ENCODE data around the gene RBM42. TPM values are rescaled to one million over a fixed set of nuclear protein-coding genes. Genes with fewer than 3 reads are reported as not detected.

Gene RBM42
- total and polyA plus RNA-seq, 9 of the 15 experiments (the other 6 are each of a cell fraction or from before 2014, with no cell fraction given) = 5.7 to 149 (median 32.4) TPM

DNA sequence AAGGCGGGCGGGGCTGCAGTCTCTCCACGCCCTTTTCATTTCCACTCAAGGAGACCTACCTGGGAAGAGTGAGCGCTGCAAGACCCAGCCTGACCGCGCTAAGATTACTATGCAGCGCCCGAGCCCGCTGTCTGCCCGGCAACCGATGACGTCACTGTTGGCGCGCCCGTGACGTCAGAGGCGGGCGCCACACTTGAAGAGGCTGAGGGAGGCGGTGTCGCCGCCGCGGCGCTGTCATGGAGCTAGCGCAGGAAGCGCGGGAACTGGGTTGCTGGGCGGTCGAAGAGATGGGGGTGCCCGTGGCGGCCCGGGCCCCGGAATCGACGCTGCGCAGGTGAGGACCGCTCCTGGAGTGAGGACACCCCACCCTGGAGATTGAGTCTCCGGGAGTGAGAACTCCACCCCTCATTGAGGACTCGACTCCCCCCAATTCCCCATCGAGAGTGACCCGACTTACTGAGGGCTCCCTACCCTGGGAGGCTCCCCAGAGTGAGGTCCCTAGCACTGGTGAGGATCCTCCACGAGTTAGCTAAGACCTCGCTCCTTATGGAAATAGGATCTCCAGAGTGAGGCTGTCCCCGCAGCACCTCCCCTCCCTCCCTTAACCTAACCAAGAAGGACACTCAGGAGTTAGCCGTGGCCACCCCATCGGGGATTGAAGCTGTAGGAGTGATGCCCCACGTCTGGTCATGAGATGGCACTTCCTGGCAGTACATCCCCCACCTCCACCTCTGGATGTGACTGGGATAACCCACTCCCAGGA is 16.1 kb upstream of the RBM42 start, which contains the start of gene HAUS5 (continued):
- TF ChIP-seq JUNB (CRISPR knock-in tag; conservative IDR thresholded peaks at IDR 0.05) (peak; percentile 100), ZNF121 (CRISPR knock-in tag; conservative IDR thresholded peaks at IDR 0.05) (no peak; the same call in 1 of the 2 replicates), ZNF232 (CRISPR knock-in tag; IDR thresholded peaks at IDR 0.05) (no peak), POLR3G (IDR thresholded peaks at IDR 0.05; ENCODE audit: extremely low read depth, insufficient read length, insufficient replicate concordance) (no peak), ZBTB8A (IDR thresholded peaks at IDR 0.05; ENCODE audit: partially characterized antibody) (no peak), ZNF79 (CRISPR knock-in tag; IDR thresholded peaks at IDR 0.05; ENCODE audit: low read depth) (0 out of 2 replicates have a peak, but pooled peaks have one; percentile 32), ZNF780A (CRISPR knock-in tag; IDR thresholded peaks at IDR 0.05) (no peak), TAF1 (IDR thresholded peaks at IDR 0.05; ENCODE audit: control insufficient read depth, extremely low read depth, insufficient read depth, low read length, severe bottlenecking) (peak; percentile 78), ZNF431 (CRISPR knock-in tag; IDR thresholded peaks at IDR 0.05) (no peak), SMC3 (conservative IDR thresholded peaks at IDR 0.05; ENCODE audit: insufficient read depth, low read depth, low read length) (0 out of 2 replicates have a peak, but pooled peaks have one; percentile 14), MCM3 (IDR thresholded peaks at IDR 0.05) (no peak)
- TF ChIP-seq, protein P1, sequence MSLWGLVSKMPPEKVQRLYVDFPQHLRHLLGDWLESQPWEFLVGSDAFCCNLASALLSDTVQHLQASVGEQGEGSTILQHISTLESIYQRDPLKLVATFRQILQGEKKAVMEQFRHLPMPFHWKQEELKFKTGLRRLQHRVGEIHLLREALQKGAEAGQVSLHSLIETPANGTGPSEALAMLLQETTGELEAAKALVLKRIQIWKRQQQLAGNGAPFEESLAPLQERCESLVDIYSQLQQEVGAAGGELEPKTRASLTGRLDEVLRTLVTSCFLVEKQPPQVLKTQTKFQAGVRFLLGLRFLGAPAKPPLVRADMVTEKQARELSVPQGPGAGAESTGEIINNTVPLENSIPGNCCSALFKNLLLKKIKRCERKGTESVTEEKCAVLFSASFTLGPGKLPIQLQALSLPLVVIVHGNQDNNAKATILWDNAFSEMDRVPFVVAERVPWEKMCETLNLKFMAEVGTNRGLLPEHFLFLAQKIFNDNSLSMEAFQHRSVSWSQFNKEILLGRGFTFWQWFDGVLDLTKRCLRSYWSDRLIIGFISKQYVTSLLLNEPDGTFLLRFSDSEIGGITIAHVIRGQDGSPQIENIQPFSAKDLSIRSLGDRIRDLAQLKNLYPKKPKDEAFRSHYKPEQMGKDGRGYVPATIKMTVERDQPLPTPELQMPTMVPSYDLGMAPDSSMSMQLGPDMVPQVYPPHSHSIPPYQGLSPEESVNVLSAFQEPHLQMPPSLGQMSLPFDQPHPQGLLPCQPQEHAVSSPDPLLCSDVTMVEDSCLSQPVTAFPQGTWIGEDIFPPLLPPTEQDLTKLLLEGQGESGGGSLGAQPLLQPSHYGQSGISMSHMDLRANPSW (CRISPR knock-in tag; IDR thresholded peaks at IDR 0.05) = 0 out of 2 replicates have a peak, but pooled peaks have one; percentile 50
- TF ChIP-seq, protein P2, sequence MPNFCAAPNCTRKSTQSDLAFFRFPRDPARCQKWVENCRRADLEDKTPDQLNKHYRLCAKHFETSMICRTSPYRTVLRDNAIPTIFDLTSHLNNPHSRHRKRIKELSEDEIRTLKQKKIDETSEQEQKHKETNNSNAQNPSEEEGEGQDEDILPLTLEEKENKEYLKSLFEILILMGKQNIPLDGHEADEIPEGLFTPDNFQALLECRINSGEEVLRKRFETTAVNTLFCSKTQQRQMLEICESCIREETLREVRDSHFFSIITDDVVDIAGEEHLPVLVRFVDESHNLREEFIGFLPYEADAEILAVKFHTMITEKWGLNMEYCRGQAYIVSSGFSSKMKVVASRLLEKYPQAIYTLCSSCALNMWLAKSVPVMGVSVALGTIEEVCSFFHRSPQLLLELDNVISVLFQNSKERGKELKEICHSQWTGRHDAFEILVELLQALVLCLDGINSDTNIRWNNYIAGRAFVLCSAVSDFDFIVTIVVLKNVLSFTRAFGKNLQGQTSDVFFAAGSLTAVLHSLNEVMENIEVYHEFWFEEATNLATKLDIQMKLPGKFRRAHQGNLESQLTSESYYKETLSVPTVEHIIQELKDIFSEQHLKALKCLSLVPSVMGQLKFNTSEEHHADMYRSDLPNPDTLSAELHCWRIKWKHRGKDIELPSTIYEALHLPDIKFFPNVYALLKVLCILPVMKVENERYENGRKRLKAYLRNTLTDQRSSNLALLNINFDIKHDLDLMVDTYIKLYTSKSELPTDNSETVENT (CRISPR knock-in tag; IDR thresholded peaks at IDR 0.05) = peak; percentile 88
- TF ChIP-seq, protein P3, sequence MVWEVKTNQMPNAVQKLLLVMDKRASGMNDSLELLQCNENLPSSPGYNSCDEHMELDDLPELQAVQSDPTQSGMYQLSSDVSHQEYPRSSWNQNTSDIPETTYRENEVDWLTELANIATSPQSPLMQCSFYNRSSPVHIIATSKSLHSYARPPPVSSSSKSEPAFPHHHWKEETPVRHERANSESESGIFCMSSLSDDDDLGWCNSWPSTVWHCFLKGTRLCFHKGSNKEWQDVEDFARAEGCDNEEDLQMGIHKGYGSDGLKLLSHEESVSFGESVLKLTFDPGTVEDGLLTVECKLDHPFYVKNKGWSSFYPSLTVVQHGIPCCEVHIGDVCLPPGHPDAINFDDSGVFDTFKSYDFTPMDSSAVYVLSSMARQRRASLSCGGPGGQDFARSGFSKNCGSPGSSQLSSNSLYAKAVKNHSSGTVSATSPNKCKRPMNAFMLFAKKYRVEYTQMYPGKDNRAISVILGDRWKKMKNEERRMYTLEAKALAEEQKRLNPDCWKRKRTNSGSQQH (CRISPR knock-in tag; IDR thresholded peaks at IDR 0.05) = 0 out of 2 replicates have a peak, but pooled peaks have one; percentile 33
- TF ChIP-seq, protein P4, sequence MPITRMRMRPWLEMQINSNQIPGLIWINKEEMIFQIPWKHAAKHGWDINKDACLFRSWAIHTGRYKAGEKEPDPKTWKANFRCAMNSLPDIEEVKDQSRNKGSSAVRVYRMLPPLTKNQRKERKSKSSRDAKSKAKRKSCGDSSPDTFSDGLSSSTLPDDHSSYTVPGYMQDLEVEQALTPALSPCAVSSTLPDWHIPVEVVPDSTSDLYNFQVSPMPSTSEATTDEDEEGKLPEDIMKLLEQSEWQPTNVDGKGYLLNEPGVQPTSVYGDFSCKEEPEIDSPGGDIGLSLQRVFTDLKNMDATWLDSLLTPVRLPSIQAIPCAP (CRISPR knock-in tag; IDR thresholded peaks at IDR 0.05; ENCODE audit: borderline replicate concordance) = no peak
- TF ChIP-seq, protein P5, sequence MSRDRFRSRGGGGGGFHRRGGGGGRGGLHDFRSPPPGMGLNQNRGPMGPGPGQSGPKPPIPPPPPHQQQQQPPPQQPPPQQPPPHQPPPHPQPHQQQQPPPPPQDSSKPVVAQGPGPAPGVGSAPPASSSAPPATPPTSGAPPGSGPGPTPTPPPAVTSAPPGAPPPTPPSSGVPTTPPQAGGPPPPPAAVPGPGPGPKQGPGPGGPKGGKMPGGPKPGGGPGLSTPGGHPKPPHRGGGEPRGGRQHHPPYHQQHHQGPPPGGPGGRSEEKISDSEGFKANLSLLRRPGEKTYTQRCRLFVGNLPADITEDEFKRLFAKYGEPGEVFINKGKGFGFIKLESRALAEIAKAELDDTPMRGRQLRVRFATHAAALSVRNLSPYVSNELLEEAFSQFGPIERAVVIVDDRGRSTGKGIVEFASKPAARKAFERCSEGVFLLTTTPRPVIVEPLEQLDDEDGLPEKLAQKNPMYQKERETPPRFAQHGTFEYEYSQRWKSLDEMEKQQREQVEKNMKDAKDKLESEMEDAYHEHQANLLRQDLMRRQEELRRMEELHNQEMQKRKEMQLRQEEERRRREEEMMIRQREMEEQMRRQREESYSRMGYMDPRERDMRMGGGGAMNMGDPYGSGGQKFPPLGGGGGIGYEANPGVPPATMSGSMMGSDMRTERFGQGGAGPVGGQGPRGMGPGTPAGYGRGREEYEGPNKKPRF (IDR thresholded peaks at IDR 0.05; ENCODE audit: low read depth, low read length) = no peak

Data from K562 (cell line).